AG04449 (cell line): ENCODE results near the gene WASL.
"Not testable (repeated sequence)": the region's sequence is repeated elsewhere in the genome, so short reads cannot be mapped to it uniquely, and the experiment has no call there.

Experiments
- CTCF ChIA-PET: fragments of 350-600 bp; formaldehyde crosslinking; extraction: SDS; loops from one replicate; lab custom pipeline; 2021; ENCODE audit warnings: antibody characterized with exemption; lab: Yijun Ruan, JAX
- POLR2A ChIA-PET: fragments of 400-600, 350-600 bp; formaldehyde crosslinking; extraction: SDS; loops from one replicate; lab custom pipeline; 2020; ENCODE audit warnings: antibody characterized with exemption, inconsistent platforms; lab: Yijun Ruan, JAX
- DNase-seq: peaks from one replicate; pipeline ENCODE4 v3.0.0-alpha.2; 2010; ENCODE audit warnings: low read depth, low spot score
- H3K4me3 ChIP-seq: 2 replicates; pipeline ENCODE4 v1.5.1; 2011; ENCODE audit warnings: low read depth, mild to moderate bottlenecking, control low read depth, low read length
- TF ChIP-seq, protein P1 (sequence below): IDR thresholded peaks from one replicate; pipeline ENCODE4 v1.5.1; 2011; ENCODE audit warnings: mild to moderate bottlenecking, moderate library complexity, low read length, control low read depth, inconsistent platforms; ENCODE audit not compliant: insufficient read depth; ENCODE audit errors: missing control alignments

Gene WASL

DNA sequence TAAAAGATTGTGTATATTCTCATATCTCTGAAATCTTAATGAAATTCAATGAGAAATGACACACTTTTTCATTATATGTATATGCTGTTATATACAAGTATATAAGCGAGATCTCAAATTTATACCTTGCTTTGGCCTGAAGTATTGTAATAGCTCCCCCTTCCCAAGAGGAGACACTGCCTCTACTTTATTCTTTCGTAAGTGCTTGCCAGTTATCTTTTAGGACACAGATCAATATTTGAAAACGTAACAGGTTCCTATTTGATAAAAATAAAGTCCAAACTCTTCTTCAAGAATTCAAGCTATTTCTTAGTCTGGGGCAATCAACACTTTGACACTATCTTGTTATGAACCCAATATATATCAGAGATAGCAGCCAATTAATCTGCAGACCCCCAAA, 24.9 kb downstream of the WASL start:
- DNase-seq: no peak
- TF ChIP-seq, protein P1, sequence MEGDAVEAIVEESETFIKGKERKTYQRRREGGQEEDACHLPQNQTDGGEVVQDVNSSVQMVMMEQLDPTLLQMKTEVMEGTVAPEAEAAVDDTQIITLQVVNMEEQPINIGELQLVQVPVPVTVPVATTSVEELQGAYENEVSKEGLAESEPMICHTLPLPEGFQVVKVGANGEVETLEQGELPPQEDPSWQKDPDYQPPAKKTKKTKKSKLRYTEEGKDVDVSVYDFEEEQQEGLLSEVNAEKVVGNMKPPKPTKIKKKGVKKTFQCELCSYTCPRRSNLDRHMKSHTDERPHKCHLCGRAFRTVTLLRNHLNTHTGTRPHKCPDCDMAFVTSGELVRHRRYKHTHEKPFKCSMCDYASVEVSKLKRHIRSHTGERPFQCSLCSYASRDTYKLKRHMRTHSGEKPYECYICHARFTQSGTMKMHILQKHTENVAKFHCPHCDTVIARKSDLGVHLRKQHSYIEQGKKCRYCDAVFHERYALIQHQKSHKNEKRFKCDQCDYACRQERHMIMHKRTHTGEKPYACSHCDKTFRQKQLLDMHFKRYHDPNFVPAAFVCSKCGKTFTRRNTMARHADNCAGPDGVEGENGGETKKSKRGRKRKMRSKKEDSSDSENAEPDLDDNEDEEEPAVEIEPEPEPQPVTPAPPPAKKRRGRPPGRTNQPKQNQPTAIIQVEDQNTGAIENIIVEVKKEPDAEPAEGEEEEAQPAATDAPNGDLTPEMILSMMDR: no peak
- CTCF ChIA-PET: interaction anchor here (1.2 kb wide), 1 partner anchor 24 kb away, joined by 3 read pairs; no protein-coding TSS in a partner anchor
- H3K4me3 ChIP-seq: no peak overlapping the region
- POLR2A ChIA-PET: no interaction called here

DNA sequence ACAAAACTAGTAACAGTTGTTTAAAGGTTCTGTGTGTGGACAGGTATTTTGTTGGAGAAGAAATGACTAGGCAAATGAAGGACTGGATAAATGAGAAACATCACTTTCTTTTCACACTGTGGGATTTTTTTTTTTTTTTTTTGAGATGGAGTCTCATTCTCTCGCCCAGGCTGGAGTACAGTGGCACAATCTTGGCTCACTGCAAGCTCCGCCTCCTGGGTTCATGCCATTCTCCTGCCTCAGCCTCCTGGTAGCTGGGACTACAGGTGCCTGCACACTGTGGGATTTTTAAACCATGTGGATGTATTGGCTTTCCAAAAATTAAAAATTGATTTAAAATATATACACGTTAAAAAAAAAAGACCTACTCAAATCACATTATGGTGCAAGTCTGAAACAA, 28.3 kb downstream of the WASL start:
- CTCF ChIA-PET, H3K4me3 ChIP-seq, DNase-seq, POLR2A ChIA-PET: not testable (repeated sequence)

DNA sequence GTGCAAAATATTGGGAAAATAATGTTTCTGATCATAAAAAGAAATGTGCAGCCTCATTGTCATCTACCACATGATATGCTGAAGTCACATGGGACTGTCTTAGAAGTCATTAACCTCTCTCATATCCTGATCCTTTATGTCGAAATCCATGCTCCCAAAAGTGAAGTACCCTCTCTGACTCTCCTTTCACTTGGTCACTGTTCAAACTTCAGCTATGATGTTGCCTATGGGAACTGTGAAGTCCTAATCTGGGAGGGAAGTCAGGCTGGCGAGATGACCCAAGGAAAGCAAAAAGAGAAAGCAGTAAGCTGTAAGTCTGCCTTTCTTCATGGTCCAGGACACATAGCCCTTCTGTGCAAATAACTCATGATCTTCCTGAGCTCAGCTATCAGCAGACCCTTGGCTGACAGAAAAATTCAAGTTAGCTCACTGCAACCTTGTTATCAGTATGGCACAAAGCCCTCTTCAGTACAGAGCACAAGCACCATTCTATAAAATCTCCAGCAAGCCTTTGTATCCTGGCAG, 29.5 kb downstream of the WASL start:
- DNase-seq: no peak
- TF ChIP-seq, protein P1: no peak
- ChIA-PET CTCF (no interaction called here), POLR2A (no interaction called here)
- no peak overlapping the region for H3K4me3 ChIP-seq

DNA sequence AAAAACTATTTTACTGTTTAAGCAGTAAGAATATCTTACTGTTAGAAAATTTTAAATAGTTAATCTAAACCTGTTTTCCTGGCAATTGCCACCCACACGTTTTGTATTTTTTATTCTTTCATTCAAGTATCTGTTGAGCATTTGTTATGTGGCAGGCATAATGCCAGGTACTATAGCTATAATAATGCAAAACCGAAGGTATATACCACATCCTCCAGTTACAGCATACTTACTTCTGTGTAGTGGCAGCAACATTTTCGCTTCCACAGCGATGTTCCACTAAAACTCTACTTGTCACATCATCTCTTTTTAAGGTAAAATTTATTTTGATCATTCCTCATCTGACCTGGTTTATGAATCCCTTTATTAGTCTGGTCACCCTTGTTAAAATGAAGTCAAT, 30.0 kb downstream of the WASL start:
- ChIA-PET POLR2A (no interaction called here), CTCF (interaction anchor here (2.5 kb wide), 1 partner anchor 17 kb away, joined by 11 read pairs; no protein-coding TSS in a partner anchor)
- H3K4me3 ChIP-seq: no peak overlapping the region
- TF ChIP-seq, protein P1: no peak
- DNase-seq: no peak

DNA sequence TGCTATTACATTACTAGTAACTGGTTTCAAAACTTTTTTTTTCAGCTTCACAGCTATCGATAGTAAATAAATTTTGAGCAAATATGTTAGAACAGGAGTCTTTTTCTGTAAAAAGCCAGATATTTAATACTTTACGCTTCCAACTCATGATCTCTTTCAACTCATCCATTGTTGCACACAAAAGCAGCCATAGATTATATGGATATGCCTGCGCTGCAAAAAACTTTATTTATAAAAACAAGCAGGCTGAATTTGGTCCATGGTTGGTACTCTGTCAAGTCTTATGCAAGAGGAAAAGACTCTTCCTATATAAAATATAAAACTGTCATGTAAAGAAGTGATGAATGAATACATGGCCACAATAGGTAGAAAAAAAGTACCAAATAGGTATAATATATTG, 31.1 kb downstream of the WASL start:
- POLR2A ChIA-PET: no interaction called here

DNA sequence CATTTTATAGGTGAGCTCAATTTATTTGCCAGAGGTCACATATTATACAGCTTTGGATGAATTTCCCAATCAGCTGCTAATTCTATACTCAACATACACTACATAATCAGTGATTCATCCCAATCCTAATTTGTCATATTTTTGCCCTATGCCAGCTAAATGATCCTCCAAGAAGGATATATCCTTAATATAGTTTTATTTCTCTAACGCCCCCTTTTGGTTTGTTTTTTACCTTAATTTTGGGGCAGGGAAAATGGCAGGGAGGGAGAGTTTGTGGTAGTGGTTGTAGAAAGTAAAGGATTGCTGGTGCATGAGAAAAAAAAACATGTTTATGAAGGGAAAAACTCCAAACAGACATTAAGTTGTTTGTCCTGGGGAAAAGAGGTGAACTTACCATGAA, 31.9 kb downstream of the WASL start:
- H3K4me3 ChIP-seq: no peak overlapping the region
- POLR2A ChIA-PET: interaction anchor here (1.0 kb wide), 1 partner anchor 32 kb away, joined by 5 read pairs; the partner anchor contains the start of gene WASL
- no peak for DNase-seq
- CTCF ChIA-PET: interaction anchor here (0.9 to 2.5 kb wide), 4 partner anchors 8 to 35 kb away, joined by 4 to 11 read pairs (median 5); no protein-coding TSS in a partner anchor
- TF ChIP-seq, protein P1: no peak

More for the DNA sequence above, 31.1 kb downstream of the WASL start:
- CTCF ChIA-PET: interaction anchor here (0.6 to 2.5 kb wide), 3 partner anchors 13 to 35 kb away, joined by 3 to 11 read pairs (median 4); no protein-coding TSS in a partner anchor
- DNase-seq: no peak
- no peak overlapping the region for H3K4me3 ChIP-seq
- TF ChIP-seq, protein P1: no peak

DNA sequence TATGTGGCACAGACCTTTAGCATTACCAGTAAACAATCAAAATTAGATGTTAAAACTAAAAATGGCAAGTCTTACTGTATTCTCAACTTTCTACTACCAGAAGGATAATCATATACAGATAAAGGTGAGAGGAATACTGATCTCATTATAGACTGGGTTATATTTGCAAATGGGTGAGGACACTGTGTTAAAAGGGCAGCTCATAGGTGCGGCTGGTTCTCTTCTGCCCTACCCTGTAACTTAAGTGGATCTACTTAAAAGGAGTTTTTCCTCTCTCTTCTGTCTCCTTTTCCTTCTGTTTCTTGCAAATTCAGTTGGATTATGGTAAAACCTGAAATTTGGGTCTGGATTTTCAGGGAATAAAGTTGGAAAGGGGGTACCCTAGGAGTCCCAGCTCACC, 33.0 kb downstream of the WASL start:
- DNase-seq: no peak
- TF ChIP-seq, protein P1: no peak
- ChIA-PET POLR2A (no interaction called here), CTCF (interaction anchor here (1.8 to 2.2 kb wide), 2 partner anchors 9 to 34 kb away, joined by 5 read pairs; no protein-coding TSS in a partner anchor)
- no peak overlapping the region for H3K4me3 ChIP-seq
